GM18867 (cell line): Measurements from ENCODE around the gene PBX3.
"Not testable (repeated sequence)": the region's sequence is repeated elsewhere in the genome, so short reads cannot be mapped to it uniquely, and the experiment has no call there.

ENCODE experiments used
- ATAC-seq: cut with Tn5 transposase; IDR thresholded peaks from one replicate; pipeline ENCODE4 v1.9.1; 2021; ENCODE audit warnings: mild to moderate bottlenecking, moderate library complexity; ENCODE audit not compliant: unreplicated experiment

The PBX3 gene

DNA sequence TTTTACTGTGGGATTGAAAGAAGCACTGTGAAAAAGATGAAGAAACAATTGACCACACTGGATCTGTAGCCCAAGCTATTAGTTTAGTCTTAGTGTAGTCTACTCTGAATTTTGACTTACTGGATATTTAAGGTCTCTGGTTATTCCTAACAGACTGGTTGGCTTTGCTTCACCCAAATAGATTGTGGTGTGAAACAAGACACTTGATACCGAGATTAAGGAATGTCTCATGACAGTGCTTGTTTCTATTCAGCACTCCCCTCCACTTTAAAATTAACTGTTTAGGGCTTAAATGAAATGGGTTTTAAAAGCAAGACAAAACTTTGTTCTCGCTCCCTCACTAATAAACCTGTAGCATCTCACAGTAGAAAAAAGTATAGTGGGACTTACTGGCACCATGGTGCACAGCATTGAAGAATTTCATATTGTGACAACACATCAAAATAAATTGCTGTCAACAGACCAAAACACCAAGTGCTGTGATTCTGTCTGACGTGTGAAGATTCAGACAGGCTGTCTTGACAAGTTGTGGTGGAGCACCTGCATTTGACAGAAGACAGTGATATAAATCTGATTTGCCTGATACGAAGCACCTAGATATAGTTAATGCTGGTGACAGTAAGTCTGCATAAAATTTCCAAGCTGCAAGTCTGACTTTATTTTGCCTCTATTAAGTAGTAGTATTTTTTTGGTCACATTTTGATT is 73.1 kb downstream of the PBX3 start:
- peak; percentile 33 for ATAC-seq

DNA sequence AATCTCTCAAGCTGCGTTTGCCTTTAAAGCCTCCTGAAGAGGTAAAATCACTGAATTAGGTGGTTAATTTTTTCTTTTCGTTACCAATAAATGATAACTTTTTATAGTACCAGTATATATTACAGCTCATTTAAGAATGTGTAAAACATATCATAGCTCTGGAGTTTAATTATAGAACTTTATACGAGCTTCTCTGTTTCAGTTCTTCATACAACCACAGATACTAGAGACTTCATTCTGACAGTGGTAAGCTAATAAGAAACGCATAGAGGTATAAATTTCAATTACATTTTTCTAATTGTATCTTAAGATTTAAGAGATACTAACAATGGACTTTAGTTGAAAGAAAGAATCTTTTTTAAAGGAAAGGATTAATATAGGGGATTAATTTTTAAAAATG is 73.9 kb downstream of the PBX3 start:
- ATAC-seq: peak; percentile 64

DNA sequence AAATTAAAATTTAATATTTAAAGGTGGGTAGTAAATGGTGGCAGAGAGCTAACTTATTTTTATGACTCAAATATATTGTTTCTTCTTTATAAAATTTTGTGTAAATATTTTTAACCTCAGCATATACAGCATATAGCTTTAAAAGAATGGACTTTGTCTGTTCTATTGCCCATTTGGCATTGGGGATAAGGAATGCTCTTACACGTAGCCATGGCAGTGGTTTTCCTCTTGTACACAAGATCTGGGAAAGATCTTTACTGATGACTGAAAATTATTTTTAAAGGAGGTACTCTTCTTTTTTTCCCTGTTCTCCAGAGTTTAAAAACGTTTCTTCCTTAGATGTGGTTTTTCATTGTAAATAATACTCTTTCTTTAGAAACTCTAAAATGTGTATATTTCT is 75.0 kb downstream of the PBX3 start:
- no peak for ATAC-seq

DNA sequence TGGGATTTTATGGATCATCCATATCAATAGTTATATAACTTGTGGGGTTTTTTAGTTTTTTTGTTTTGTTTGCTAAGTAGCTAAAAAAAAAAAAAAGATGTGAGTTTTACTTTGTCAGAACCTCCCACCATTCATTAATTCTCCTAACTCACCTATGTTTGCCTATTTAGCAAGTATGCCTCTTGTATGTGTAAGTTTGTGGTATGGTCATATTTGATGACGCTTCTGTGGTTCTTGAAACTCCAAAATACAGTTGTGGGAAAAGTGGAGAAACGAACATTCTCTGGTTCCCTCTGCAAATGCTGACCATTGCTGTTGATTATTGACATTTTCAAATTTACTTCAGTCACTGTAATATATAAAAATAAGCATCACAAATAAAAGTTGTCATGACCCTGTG is 75.7 kb downstream of the PBX3 start:
- ATAC-seq: no peak

DNA sequence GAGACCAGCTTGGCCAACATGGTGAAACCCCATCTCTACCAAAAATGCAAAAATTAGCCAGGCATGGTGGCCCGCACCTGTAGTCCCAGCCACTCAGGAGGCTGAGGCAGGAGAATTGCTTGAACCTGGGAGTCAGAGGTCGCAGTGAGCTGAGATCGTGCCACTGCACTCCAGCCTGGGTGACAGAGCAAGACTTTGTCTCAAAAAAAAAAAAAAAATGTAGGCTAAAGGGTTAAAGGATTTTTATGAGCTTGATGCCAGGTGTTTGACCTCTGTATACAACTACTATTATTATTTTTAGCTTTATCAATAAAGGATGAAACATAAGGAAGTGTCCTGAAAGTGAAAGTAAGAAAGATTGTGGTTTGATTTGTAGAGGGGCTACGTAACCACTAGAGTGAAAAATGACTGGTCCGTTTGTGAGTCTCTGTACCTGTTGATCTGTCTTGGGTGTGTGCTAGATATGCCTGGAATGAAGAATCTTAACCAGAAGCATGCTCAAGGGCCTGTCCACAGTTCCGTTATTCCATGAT is 76.8 kb downstream of the PBX3 start:
- ATAC-seq: not testable (repeated sequence)

DNA sequence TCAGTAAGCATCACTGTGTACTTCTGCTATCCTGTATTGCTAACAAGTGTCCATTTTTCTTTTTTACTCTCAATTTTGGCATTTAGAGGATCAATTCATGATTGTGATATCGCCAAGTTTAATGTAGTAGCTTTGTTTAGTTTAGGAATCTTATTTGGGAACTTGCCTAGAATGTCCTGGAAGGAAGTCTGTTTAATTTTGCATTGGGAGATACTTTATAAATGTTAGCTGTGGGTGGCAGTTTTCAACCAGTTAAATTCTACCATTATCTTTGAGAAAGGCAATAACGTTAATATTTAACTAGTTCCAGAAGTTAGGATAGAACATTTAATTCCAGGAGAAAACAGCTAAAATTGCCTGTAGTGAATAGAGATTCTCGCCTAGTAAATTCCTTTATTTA is 78.6 kb downstream of the PBX3 start:
- ATAC-seq: no peak

DNA sequence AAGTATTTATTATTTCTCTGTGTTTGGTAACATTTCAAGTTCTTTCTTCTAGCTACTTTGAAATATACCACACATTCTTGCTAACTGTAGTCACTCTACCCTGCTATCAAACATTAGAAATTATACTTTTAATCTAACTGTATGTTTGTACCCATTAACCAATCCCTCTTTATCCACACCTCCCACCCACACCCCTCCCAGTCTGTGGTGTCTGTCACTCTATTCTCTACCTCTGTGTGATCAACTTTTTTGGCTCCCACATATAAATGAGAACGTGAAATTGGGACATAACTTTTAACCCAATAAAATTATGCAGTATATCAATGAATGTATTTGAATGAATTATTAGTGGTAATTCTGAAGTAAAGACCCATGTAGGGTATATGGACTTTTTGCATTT is 79.7 kb downstream of the PBX3 start:
- no peak for ATAC-seq

DNA sequence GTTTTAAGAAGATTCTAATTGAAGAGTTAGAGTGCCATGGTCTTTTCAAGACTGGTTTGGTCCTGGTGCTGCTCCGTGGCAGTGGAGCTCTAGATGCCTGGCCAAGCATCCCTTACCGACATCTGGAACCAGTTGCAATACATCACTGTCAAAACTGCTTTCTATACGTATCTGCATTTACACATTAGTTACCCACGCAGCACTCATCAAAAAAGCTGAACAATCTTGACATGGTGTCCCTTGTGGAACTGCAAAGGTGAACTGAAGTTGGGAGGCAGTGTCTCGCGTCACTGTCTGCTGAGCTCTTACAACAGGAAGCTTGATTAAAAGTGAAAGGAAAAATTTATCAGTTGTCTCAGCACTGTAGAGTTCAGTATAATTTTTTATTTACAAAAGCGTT is 82.6 kb downstream of the PBX3 start:
- ATAC-seq: peak; percentile 44

DNA sequence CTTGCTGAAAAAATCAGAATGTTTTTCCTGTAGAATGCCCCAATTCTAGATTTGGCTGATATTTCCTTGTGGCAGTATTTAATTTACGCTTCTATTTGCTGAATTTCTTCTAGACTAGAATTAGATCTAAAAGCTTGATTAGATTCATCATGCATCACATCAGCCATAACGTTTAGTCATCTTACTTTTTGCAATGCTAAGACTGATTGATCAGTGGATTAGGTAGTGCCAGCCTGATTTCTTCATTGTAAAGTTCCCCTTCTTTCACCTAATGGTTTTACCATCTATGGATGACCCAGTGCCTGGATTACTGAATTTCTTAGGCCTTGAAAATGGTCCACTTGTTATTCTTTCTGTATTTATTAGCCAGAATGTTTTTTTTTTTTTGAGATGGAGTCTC is 83.9 kb downstream of the PBX3 start:
- ATAC-seq: no peak

DNA sequence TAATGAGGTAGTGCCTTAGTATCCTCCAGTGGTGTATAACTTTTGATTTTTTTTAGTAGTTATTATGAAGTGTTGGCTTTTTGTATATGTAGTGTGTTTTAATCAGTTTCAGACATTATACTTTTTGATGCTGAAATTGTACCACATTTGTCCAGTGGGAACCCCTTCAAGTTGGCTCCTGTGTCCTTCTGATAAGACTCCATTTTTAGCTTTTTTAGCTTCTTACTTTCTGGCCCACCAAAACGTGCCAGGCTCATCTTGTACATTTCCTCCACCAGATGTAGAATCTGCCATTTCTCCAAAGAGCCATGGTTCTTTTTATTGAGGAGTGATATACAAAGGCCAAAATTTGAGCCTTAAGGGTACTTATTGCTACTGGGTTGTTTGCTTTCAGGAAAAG is 84.4 kb downstream of the PBX3 start:
- no peak for ATAC-seq

DNA sequence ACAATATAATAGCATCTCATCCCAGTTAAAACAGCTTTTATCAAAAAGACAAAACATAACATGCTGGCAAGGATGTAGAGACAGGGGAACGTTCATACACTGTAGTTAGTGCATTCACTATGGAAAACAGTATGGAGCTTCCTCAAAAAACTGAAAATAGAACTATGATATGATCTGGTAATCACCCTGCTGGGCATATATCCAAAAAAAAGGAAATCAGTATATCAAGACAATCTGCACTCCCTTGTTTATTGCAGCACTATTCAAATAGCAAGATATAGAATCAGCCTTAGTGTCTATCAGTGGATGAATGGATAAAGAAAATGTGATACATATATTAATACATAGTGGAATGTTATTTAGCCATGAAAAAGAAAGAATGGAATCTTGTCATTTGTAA is 88.5 kb downstream of the PBX3 start:
- no peak for ATAC-seq

DNA sequence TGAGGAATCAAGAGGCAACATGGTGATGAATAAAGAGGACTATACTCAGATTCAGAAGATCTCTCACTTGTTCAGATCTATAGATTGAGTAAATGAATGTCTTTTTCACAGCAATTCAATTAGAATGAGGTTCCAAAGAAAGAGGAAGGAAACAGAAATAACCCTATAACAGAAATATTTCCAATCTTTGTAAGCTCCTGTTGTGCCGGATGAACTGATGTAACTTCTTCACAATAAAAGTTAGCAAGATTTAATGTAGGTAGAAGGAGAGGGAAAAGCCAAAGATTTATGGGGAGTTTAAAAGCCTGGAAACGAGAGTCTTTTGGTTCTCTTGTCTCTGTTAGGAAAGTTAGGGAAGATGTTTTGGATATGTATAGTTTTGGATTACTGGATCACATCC is 92.1 kb downstream of the PBX3 start:
- ATAC-seq: no peak

DNA sequence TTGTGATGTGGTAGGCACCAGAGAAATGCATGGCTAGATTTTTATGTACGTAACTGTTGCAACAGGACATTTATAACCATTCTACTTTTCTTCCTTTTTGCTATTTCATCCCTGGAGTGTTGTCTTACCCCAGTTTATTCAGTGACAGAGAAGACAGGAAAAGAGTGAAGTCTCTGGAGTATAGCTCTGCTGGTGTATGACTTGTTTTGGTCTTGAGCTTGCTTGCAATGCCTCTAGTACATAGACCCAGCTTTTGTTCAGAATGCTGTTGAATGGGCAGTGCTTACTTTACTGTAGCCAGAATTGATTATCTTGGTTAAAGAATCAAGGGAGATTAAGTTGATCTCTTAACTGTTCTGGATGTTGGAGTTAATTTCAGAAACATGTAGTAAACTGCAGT is 94.3 kb downstream of the PBX3 start:
- no peak for ATAC-seq

DNA sequence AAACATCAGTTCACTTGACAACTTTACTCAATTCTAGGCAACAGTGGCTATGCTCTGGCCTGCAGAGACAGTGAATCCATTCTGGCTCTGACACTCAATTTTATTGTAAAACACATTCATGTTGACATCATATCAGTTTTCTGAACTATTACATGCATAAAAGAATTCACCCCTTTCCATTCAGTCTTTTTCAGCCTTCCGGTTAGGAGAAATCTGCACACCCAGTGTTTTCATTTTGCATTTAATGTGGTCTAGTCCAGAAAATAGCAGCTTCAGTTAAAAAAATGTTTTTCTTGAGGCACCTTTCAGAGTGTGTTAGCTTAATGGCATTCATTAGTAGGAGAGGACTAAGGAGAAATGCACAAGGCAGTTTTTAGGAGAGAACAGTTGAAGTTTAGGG is 95.1 kb downstream of the PBX3 start:
- ATAC-seq: no peak

DNA sequence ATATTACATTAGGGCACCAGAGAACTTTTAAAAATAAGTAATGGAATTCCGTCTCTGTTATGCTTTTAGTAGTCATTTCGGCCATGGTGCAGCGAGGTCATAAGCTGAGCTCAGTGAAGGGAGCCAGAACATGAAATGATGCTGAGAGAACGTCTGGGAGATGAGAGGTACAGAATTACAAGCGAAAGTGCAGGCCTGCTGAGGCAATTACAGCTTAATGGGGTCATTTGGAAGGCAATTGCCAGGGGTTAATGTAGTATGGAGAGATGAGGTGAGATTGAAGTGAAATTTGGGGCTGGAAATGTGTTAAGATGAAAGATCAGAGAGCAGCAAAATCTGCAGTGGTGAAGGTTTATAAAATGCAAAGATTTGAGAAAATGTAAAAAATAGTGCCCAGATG is 96.5 kb downstream of the PBX3 start:
- no peak for ATAC-seq

DNA sequence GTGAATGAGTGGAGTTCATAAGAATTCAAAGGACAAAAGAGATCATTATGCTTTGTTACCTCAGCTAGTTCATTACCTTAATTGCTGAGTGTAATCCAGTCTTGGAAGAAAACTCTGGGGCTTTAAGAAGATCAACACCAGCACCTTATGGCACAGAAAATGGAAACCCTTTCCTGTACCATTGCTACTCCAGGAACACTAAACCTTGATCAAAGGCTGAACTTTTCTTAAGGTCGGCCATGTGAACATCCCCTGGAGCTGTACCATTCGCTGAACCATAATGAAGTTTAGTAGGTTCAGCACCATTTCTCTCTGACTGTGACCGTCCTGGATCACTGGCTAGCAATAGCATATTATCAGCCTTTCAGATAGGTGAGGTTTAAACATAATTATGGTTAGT is 97.4 kb downstream of the PBX3 start:
- ATAC-seq: no peak

DNA sequence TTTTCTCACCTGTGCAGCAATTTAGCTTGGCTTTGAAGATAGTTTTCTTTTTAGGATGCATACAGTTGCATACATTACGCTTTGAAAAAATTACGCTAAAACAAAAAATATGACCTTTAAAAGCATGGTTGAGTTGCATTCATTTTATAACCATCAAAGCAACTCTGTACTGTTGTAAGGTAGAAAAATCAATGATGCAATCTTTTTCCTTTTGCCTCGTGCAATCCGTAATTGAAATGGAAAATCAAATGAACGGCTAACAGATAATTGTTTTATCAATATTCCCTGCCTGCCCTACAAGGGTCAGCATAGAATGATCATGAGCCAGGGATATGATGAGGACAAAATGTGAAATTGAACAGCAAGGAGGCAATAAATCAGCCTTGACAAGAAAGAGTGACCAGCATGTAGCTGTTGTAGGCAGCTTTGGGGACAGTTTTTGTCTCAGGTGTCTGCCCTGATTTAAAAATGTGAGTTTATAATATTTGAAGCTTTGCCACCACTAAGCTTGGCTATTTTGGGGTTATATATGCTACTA is 98.2 kb downstream of the PBX3 start:
- no peak for ATAC-seq

DNA sequence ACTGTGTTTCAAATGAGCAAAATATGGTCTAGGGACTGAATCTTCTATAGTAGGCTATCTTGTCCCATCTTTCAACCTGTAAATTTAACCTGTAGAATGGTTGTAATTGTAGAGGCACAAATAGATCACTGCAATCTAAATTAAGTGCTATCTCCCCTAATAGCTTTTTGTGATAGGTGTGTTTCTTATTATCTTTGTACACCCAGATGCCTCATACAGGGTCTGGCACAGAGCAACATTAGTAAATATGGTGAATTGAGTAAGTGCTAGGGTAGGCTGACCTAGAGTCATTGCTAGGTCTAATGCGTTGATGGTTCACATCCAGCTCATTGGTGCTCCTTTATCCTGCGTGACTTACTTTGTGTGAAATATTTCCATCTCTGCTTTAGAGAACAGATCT is 100.6 kb downstream of the PBX3 start:
- ATAC-seq: no peak

DNA sequence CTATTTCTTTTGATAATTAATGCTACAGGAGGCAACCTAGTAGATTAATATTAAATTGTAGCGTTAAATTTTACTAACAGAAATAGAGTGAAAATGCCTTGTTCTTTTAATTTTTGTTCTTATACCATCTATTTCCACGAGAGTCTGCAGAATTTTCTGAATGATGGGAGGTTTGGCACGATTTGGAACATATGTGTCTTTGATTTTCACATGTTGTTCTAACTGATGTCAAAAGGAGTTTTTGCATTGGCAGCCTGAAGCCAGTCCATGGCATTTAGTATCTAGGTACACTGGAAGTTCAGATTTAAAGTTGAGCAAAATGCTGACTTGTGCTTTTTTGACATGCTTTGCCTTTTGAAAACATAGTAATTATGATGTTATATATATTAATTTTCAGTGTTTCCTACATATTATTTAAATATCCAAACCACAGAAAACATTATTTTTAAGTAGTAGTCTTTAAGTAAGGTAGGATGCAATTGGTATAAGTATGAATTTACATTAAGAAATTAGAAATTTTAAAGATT is 103.0 kb downstream of the PBX3 start:
- ATAC-seq: no peak

DNA sequence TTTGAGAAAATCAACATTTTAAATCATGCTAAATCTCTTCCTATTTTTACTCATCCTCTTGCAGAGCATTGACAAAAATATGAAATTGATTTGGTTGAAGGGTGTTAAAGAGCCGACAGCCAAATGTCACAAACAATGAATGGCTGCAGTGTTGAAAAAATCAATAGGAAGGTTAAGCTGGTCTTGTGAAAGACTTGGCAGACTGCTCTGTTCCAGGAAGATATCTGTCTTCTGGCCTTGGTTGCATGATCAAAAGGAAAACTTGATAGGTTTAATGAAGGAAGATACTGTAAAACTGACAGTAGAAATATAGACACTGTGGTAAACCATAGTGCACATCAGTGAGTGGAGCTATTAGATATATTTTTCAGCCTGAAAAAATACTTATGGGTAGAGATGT is 103.6 kb downstream of the PBX3 start:
- no peak for ATAC-seq

DNA sequence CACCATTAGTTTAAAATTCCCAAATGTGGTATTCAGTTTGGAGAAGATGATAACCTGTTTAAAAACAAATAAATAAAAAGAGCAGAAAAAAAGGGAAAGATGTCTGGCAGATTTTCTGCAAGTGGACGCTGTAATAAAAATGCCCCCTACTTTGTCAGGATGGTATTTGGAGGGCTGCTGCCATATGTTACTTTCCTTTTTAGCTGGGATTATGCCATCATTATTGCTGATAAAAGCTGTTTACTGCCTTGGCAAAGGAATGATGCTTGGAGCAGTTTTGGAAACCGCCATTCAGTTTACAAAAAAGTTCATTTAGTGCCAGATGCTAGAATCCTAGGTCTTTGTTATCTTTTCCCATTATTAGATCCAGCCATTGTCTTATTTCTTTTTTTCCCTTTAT is 104.8 kb downstream of the PBX3 start:
- no peak for ATAC-seq

DNA sequence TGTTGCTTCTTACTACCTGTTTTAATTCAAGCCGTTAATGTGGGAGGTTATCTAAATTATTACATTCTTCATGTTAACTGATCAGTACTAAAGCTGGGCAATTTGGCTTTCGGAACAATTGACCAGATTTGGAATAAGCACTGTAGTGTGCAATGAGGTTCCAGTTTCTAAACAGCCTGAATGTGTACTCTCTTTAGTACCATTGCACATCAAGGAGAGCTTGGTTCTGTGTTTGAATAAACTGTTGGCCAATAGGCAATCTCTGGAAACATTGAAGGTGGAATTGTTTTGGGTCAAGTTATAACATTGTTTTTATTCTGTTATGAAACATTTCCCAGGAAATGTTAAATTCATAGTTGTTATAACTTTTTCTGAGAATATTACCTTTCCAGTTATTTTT is 105.2 kb downstream of the PBX3 start:
- no peak for ATAC-seq
